Measurements from ENCODE around the gene KY.
A peak's percentile ranks its signal among the peaks of the same experiment; 100 is the strongest.

Gene KY, protein sequence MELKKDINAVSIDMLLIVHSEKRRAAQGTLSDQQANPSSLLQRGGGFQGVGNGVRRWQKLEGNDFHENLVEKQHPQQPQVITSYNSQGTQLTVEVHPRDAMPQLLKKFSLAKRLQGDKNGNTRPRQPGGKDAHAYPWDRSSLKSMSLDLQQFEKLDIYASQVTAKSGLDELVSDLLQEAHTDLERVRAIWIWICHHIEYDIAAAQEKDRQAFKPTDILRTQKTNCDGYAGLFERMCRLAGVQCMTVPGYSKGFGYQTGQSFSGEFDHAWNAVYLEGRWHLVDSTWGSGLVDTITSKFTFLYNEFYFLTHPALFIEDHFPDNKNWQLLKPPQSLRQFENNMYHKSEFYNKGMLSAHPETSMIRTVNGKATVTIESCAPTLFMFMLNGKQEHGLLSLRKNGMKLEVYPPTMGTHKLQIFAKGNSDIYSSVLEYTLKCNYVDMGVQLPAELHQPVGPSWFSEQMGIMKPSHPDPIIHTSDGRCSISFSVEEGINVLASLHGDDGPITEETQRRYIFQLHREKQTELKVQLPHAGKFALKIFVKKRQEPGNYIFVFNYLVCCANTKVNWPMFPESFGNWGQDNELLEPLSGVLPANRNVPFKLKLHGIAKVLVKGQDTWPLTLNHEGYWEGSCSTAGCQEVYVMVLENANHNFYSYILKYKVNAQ

DNA sequence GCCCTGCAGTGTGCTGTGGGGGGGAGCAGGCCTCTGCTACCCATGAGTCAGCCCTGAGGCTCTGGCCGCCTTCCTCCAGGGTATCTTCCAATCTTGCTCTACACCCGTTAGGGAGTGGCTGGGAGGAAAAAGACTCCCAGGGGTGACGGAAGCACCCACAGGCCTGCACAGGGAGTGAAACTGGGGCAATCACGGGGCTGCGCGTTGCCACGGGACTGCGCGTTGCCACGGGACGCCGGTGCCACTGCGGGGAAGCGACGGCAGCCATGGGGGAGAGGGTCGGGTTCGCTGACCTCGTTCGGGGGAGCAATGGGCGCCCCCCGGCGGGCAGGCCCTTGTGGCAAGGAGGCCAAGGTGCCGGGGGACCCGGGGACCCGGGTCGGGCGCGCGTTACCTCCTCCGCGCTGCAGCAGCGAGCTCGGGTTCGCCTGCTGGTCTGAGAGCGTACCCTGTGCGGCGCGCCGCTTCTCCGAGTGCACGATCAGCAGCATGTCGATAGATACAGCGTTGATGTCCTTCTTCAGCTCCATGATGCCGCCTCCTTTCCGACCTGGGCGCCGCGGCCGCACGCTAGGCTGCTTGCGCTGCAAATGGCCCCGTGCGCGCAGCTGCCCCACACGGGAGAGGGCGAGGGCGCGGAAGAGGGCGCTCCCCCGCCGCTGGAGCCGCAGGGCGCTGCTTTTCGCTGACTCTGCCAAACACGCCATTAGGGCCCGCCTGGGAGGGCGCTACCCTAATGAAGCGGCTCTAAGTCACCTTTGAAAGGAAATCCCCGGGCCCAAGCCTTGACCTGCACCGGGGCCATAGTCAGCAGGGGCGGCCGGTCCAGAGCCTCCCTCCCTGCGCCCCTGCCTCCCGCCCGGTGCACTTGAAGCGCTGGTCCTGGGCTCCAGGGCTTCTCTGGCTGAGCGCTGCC lies at the start of gene KY:
Gene KY, minus strand, starts transcription at position 592 of the 916 bp plus-strand sequence. Its CDS starts 62 bp downstream, at position 530.
- no peak for DNase-seq

DNA sequence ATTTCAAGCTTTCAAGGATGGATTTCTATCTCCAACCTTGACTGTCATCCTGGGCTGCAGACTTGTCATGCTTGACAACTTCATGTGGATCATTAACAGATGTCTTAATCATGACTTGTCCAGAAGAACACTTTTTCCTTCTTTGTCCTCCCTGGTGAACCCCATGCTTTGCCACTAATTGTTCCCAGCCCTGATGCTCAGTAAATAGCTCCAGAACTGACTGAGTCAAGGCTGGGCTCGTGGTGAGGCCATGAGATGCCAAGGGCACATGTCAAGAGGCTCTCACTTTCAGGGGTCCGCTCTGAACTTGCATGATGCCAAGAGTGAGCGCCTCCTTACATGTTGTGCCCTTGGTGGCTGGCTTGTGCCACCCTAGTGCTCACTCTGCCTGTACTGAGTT lies 48.9 kb upstream of the KY start:
- no peak for DNase-seq

DNA sequence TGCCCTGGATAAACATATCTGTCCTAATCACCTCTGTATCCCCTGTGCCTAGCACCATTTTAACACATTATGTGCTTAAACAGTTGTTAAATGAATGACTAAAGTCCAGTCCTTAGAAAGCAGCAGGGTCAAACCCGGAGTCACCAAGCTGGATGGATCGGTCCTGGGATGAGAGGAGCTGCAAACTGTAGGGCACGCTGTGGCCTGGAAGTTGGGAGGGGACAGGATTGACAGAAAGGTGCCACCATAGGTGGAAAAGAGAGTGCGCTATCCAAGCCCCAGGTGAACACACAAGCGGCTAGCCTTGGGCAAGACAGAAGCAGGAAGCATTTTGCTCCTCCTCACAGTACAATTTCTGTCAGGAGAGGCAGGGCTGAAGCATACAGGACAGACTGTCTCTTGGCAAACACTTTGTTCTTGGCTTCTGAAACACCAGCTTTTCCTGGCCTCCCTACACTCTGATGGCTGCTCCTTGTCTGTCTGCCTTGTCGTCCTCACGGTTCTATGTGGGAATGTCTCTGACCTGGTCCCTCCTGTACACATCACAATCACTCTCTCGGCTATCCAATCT lies 48.4 kb upstream of the KY start:
- DNase-seq: no peak

DNA sequence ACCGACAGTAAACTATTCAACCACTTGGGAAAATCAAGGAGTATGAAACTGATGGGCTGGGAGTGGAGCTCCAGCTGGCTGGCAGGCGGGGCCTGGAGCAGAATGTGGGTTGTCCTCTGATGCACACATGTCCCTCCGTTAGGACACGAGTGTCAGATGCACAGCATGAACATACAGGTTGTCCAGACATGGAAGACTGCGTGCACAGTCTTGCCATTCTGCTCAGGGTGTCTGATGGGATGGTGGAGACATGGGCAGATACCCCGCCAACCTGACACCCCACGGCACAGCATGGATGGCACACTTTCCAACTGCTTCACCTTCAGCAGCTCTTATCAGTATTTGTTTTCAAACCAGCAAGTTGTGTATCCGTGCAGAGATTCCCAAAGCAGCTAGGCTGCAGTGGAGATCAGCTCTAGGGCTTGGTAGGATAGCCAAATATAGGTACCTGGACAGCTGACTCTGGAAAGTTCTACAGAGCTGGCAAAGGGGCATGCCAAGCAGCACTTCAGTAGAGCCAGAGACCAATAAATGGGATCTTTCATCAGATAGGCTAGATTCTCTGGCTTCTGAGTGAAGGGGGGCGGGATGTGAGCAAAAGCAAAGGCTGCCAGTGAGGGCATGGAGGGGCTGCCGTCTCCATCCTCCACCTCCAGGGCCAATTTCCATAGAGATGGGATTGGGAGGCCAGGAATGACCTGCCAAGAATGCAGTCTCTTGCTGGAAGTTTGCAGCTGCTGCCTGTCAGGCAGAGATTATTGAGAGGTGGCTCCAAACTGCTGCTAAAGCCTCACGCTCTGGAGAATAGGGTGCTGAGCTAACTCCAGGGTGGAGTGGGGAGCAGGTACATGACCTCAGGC lies 47.2 kb upstream of the KY start:
- DNase-seq: no peak

DNA sequence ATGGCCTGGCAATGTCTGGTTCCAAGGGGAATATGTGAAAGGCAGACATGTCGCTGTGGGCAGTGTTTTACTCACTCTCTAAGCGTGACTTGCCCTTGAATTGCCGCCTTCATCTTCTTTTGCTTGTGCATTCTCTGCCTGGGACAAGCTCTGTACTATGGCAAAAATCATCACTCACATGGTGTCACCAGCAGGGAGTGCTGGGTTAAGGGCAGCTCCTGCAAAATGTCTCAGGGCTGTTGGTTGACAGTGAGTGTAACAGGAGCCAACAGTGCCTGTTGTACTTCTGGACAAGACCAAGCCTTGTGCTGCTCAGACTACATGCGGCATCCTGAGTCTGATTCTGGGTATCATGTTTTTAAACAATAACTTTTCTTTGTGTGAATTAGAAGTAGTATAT lies 45.3 kb upstream of the KY start:
- no peak for DNase-seq

DNA sequence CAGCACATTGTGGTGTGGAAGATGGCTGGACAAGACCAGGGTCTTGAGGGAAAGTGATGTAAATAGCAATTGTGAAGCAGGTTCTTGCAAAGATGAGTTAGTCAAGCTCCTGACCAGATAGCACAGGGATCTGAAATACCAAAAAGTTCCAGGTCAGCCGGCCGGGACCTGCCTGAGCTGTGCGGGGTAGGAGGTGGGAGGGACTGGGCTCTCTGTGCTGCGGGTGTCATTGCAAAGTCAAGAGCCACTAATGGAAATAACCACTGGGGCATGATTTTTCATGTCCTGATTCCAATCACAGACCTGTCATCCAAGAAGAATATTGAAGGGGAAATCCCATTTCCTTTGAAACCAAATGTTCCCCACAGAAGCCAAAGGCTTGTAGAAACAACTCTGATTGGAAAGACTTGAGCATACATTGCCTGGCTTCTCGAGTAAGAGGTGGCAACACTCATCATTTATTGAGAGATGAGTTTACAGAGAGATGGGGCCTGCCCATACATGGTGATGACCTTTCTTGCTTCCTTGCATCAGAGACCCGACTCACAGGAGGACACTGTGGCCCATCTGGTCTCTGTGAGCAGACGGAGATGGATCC lies 44.2 kb upstream of the KY start:
- DNase-seq: no peak

DNA sequence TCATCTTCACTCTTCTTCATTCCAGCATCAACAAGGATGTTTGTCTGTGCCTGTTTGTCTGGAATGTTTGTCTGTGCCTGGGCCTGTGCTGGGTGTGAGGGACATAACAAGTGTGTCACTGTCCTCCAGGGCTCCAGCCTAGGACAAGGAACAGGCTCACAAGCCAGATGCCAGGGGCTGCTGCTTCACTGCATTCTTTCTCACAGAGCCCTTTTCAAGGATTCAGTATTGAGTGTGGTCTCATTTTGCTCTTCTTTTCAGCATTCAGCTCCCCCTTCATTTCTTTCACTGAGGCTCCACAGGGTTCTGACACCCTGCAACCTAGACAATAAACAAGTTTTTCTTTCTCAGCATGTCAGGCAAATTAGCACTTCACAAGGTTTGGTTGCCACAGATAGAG lies 43.6 kb upstream of the KY start:
- no peak for DNase-seq

DNA sequence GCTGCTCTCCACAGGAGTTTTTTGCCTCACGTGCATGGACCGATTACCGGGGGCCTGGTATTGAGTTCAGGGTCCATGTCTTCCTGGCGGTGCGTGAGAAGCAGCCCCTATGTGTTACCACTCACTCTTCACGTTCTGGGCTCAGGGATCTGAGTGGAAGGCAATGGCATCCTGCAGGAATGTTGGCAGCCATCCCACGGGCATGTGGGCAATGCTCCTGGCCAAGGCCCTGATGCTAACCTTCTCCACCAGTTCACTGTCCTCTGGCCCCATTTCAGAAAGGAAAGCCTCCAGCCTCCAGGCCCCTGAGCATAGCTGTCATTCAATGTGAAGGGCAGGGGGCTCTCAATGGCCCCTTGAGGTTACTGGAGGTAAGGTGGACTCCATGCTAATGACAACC lies 43.0 kb upstream of the KY start:
- peak in 1 of 2 experiments; percentile 7 for DNase-seq

DNA sequence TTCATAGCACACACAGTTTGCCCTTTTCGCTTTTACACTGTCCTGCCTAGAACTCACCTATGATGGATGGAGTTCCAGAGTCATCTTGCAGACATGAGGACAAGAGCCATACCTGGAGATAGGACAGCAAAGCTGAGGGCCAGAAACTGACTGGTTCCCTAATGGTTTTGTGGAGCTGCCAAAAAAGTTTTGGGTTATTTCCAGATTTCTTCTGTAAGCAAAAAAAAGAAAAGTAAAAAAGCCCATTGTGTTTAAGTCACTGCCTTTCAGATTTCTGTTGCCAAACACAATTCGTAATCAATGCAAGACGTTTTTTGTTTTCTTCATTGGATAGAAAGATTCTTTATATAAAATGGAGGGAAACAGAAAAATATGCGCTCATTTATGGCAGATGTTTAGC lies 42.4 kb upstream of the KY start:
- no peak for DNase-seq

DNA sequence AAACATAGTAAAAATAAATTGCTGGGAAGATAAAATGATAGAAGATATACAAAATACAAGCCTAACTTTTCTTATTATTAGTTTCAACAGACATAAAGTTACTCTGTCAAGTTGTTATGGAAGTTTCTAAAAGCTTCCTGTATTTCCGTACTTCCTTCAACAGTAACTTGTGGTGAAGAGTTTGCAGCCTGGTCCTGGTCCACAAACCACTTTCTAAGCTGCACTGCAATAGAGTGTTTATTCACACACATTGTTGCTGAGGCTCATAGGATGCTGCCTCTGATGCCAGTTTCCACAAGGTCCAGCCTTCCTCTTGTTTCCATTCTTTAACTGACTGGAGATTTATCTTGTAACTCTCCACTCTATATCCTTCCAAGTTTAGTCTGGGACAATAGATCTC lies 39.4 kb upstream of the KY start:
- DNase-seq: no peak

DNA sequence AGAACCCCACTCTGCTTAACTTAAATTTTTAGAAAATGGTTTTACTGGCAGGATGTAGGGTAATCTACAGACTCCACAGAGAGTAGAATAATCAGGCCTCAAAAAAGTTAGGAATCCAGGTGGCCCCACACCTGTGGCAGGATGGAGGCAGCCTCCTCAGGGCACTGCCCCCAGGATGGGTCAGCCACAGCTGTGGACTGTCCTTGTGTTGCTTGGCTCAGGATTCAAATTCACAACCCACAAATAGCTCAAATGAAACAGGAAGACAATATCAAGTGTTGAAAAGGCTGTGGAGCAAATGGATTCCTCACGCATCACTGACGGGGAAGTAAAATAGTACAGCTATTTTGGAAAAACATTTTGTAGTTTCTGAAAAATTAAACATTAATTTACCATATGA lies 36.8 kb upstream of the KY start:
- no peak for DNase-seq

DNA sequence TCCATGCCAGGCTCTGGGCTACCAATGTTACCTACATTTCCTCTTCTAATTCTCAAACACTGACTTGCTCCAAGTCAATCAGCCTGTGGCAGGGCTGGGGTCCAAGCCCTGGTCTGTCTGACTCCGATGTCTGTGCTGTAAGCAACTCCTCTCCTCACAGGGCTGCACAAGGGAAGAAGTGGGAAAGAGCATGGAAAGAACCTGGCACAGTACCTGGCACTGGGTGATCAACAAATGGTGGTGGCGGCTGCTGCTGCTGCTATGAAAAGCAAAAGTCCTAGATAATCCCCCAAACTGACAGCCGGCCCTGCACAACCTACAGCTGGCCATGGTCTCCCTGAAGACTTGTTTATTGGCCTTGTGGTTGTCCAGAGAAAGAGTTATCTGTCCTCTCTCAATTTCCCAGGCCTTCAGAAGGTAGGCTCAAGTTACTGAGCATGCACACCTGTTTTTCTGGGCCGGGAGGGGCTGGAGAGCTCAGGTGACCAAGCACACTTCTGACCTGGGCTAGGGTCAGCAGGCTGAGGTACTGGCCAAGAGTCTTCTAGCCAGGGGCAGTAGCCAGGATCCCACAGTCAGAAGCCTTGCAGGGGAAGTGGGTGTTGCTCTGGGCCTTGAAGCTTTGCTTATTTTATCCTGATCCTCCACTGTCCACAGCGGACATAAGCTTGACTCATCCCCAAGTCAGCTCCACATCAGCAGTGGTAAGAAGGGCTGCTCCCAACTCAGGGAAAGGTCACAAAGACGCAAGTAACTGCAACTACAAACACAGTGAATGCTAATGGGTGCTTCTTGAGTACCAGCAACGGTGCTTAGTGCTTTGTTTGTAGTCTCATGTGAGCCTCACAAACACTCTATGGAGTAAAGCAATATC lies 35.3 kb upstream of the KY start:
- no peak for DNase-seq

DNA sequence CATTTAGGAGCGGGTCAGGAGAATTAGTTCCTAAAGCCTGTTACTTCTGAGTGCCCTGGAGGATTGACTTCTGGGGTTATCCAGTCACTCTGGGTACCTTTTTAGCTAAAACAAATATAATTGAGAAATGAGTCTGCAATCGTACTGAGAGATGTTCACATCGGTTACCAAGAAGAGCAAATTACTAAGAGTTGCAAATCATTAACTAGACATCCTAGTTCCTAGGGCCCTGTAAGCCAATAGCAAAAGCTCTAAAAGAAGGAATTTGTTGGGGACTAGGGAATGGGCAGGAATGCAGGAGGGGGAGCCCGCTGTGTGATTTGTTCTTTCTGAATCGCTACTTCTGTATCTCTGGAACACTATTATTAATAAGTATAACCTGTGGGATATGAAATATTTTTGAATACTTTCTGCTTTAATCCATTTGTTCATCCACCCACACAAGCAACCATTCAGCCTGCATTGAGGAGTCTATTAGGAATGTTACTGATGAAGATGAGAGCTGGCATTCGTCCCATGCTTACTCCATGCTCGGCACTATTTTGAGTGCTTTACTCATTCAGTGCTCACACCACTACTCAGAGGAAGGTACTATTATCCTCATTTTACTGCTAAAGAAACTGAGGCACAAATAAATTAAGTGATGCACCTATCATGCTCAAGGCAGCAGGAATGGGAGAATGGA lies 31.5 kb upstream of the KY start:
- DNase-seq: no peak

DNA sequence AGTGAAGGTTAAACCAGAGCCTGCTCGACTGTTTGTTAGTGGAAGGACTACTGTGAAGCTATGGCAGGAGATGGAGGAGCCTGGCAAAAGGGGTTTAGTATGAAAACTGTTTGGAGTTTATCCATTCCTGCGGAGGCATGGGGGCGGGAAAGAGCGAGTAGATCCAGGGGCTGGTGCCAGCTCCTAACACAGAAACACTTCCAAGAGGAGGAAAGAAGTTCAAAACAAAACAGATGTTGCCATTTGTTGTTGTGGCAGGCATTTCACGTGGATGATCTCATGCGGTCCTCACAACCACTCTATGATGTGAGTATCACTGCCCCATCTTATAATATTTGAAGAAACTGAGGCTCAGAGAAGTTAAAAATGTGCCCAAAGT lies 30.7 kb upstream of the KY start:
- DNase-seq: no peak

DNA sequence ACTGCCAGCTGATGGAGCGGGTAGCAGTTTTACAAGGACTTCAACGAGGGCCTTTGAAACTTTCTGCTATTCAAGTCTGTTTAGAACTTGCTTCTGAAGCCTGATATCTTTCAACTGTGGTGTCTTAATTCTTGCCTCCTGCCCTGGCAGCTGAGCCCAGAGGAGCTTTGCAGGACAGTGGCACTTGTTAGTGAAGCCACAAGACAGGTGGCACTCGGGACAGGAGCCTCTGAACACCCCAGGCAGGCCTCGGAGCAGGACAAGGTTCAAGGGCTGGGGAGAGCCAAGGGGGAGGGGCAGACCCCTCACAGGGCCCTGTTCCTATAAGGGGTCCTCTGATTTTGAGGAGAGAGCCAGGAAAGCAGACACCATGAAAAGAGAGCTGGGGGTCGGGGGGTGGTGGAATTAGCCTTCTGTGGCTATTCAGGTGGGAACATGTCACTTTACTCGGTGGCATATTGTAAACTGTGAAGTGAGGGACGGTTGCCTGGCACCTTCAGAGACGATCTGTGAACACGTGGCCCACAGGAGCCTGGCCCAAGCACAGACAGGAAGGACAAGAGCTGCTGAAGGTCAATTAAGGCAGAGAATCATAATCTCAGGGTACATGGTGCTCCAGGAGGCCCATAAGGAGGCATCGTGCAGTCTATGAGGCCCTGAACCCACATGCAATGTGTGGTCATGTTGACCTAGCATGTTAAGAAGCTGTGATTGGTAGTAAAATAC lies 30.1 kb upstream of the KY start:
- no peak for DNase-seq

DNA sequence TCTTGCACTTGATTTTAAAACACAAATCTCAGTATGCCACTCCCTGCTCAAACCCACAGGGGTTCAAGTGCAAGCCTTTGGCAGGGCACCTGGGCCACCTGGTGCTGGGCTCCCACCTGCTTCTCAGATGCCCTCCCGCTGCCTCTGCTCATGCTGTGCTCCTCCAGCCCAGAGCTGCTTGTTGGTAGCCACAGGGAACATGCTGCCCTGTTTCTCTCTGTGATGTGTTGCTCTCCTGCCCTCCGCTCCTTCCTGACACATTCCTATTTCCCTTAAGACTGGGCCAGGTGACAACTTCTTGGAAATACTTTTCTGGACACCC lies 27.1 kb upstream of the KY start:
- DNase-seq: no peak

DNA sequence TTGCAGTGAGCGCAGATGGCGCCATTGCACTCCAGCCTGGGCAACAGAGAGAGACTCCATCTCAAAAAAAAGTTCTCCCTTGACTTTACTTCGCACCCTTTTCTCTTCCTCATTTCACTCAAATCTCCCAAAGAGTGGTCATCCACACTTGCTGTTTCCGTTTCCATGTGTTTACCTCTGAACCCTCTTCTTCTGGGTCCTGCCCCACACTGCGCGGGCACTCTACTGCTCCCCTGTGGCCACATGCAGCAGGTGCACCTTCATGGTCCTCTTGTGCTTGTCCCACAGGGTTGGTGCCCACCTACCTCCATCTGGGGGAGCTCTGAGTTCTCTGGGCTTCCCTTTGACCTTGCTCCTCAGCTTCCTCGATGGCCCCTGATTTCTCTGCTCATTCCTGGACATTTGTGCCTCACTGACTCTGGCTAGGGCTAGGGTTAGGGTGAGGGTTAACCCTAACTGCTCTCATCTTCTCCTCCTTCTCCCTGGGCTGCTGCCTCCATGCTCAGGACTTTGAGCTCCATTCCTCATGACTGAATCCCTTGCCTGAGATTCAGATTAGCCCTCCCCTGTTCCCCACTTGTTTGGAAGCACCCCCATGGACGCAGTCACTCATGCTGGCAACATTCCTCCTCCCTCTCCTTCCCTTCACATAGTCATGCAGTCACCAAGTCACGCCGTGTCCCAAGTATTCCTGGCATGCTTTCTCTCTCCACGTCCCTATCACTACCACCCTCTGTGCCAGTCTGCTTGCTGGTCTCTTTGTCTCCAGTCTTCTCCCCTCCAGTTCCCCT lies 26.6 kb upstream of the KY start:
- no peak for DNase-seq

DNA sequence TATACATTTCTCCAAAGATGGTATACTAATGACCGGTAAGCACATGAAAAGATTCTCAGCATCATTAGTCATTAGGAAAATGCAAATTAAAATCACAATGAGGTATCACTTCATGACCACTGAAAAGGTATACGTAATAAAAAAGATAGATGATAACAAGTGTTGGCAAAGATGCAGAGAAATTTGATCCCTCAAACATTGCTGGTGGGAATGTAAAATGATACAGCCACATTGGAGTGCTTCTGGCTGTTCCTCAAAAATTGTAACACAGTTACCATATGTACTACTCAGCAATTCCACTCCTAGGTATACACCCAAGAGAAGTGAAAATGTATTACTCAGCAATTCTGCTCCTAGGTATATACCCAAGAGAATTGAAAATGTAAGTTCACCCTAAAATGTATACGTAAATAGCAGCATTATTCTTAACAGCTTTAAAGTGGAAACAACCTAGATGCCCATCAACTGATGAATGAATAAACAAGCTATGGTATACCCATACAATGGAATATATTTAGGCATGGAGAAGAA lies 25.0 kb upstream of the KY start:
- no peak for DNase-seq
